Activated CD4-positive, alpha-beta T cell treated with anti-CD3 and anti-CD28 coated beads for 48 hours (primary cell): Measurements from ENCODE around the gene BRF1.
A peak's percentile ranks its signal among the peaks of the same experiment; 100 is the strongest.

Experiments
- DNase-seq: peaks from one replicate; pipeline ENCODE4 v3.0.0-alpha.2; 2020

The BRF1 gene

DNA sequence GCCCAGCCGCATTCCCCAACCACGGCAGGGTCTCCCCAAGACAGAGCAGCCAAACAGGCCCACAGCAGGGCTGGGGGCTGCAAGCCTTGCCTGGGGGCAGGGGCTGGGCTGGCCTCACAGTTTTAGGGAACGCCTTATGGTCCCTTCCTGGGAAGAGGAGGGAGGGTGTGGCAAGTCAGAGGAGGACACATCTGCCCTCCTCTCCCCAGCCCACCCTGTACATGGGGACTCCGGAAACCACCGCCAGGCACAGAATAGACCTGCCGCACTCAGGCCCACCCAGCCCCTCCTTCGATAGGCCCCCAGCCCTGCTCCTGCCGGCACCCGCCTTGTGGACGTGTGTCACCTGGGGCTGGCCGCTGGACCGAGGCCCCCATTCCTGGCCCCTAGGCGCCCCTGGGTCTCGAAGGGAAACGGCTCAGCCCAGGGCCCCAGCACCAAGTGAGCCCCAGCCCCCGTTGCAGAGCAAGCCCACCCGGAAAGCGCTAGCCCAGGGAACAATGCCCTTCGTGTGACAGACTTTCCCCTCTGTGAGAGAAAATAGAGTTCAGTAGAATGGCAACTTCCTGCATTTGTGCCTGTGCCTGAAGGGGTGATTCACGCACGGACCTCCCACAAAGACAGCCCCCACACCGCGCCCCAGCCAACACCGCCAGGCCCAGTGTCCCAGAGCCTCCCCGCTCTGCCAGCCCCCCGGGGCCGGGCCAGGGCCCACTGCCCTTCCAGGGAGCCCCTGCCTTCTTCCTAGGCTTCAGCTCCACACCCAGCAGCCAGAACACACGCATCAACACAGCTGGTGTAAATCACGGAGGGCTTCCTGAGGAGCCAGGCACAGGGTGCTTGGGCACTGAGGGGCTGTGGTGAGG lies 107.7 kb downstream of the BRF1 start:
- peak; percentile 50 for DNase-seq

DNA sequence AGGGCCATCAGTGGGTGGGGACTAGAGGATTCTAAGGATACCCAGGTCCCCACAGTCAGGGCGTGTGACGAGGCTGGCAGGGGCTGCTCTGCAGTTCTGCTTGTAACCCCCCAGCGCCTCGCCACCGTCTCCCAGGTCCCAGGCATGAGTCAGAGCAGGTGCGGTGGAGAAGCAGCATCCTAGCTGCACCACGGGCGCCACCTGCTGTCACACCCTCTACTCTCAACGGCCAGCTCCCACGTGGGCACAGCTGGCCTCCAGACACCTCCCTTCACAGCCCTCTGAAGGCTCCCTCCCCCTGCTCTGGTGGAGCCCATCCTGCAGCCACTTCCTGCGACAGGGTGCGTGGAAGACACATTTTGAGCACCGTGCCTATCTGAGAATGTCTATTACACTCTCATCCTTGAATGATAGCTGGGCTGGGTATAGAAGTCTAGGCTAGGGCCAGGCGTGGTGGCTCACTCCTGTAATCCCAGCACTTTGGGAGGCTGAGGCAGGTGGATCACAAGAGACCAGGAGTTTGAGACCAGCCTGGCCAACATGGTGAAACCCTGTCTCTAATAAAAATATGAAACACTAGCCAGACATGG lies 112.8 kb downstream of the BRF1 start:
- peak; percentile 48 for DNase-seq

DNA sequence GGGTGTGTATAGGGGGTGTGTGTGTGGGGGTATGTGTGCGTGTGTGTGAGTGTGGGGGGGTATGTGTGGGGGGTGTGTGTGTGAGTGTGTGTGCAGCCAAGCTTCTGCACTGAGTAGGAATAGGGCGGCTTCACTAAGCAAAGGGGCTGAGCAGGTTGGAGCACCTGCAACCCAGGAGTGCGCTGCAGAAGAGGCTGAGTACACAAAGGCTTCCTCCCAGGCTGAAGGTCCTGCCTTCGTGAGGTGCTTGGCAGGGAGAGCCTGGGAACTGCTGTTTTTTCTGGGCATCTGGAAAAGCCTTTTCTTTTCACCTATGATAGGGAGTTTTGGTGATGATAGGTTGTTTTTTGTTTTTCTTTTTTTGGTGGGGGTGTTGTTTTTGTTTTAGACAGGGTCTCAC lies 113.7 kb downstream of the BRF1 start:
- DNase-seq, result no peak

DNA sequence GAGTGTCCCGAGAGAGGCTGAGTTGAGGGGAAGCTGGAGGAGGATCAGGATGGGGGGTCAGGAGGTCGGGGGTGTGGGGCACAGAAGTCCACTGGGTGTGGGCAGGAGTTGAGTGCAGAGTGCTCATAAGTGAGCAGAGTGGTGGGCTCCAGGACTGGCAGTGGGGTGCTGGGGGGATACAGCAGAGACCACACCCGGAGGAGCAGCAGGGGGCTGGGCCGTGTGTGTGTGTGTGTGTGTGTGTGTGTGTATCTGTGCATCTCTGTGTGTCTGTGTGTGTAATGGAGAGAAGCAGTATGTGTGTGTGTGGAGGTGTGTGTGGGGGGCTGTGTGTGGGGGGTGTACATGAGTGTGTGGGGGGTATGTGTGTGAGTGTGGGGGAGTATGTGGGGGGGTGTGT lies 114.8 kb downstream of the BRF1 start:
- DNase-seq, result no peak

DNA sequence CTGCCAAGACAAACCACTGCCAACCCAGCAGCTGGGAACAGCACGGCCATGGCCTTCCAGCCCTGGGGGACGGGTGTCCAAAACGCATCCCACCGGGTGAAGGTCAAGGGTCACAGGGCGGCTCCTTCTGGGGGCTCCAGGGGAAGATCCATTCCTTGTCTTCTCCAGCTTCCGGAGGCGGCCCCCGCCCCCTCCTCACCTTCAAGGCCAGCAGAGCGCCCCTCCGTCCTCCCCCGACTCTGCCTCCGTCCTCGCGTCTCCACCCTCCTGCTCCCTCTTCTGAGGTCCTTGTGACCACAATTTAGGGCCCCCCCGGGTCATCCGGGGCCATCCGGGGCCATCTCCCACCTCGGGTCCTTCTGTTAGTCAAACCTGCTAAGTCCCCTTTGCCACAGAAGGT lies 115.8 kb downstream of the BRF1 start:
- no peak for DNase-seq

DNA sequence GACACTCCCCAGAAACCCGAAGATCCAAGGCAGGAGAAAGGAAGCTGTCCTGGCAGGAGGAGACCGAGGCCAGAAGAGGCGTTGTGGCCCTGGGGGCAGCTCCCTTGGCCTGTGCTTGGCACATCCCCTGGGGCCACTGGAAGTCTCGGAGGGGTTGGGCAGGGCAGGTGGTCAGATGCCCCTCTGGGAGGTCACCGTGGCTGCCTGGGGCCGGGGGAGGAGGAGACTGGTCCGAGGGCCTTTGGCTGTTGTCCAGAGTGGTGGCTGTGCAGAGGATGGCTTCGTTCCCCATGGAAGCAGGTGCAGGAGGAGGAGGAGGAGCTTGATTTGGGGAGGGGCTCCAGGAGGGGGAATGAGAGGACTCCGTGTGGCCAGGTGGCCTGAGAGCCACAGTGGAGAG lies 116.3 kb downstream of the BRF1 start:
- no peak for DNase-seq

DNA sequence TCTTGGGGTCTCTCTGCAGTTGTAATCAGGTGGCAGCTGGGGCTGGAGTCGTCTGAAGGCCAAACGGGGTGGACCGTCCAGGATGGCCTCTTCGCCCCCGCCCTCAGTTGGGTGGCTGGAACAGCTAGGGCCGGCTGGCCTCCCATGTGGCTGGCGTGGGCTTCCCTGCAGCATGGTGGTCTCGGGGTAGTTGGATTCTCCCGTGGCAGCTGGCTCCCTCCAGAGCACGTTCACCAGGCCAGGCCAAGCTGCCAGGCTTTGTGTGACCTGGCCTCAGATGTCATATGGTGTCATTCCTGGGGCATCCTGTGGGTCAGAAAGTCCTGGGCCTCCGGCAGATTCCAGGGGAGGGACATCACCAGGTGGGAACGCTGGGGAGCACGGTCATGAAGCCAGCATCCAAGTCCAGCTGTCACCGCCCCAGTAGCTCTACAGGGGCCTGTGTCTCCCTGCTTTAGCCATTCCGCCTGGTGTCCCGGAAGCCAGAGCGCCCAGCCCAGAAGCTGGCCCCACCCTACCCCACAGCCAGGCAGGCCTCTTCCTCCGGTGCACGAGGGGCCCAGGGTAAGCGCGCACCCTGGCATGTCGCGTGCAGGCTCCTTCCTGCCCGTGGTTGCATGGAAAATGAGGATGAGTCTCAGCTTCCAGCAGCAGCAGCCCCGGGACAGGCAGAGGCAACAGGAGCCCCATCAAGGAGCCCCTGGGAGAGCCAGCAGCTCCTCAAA lies 118.3 kb downstream of the BRF1 start:
- no peak for DNase-seq

DNA sequence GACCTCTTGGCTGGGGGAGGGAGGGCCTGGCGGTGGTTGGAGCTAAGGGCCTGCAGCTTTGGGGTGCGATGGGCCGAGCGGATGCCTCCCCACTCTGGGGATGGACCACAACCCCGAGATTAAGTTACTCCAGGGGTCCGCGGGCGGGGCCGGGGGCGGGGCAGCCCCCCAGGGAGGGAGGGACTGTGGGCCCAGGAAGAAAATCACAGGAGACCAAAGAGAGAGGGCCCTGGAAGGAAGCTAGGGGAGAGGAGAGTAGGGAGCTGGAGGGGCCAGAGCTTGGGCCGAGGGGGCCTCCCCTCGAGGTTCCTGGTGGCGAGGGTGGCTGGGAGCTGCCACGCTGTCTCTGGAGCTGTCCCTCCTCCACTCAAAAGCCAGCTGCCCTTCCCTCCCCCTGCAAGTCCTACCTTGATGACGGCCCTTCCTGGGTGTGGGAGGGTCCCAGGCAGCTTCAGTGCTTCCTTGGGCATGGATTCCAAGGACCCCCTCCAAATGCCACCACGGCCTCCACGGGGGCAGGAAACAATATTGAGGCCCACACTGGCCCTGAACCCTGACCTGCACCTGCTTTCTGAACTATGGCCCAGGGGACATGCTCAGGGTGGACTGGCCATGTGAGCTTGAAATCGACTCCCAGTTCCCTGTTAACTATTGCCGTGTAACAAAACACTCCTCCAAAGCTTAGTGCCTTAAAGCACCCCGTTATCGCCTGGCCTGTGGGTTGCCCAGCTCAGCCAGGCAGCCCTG lies 119.1 kb downstream of the BRF1 start:
- no peak for DNase-seq

DNA sequence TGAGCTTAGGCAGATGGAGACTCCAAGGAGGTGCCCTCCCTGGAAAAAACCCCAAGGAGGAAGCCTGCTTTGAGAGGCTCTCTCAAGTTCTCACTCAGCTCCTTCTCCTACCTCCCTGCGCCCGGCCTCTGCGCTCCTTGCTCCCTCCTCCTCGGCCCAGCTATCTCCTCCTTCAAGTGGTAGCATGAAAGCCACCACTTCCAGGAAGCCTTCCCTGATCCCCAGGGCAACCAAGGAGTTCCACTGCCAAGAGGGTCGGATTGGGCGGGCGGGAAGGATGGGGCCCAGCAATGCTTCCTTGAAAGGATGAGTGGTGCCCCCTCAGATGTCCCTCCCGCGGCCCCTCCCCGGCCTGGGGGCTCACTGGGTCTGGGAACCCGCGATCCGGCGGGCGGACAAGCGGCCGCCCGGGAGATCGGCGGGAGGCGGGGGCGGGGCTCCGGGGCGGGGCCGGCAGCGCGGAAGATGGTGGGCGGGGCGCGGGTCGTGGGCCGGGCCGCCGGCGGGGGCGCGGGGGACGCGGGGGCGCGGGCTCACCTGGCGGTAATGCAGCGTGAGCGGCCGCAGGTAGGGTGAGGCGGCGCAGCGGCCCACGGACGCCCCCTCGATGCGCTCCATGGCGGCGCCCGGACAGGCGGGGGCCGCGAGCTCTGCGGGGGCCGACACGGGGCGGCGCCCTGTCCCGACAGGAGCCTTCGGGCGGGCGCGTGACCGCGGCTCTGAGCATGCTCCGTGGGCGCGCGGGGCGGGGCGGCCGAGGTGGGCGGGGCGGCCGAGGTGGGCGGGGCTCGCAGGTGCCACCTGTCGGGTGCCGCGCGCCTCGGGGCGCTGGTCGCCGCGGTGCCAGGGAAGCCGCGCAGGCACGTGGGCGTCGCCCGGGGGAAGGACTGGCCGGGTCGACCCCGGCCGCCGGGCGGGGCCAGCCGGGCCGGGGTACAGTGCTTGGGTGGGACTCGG lies 119.9 kb downstream of the BRF1 start, which contains the start of gene NUDT14:
Gene NUDT14 (minus strand): TSS at position 721 of the 957 bp plus-strand sequence. CDS start 103 bp downstream, at position 618.
- DNase-seq, result peak; percentile 88

DNA sequence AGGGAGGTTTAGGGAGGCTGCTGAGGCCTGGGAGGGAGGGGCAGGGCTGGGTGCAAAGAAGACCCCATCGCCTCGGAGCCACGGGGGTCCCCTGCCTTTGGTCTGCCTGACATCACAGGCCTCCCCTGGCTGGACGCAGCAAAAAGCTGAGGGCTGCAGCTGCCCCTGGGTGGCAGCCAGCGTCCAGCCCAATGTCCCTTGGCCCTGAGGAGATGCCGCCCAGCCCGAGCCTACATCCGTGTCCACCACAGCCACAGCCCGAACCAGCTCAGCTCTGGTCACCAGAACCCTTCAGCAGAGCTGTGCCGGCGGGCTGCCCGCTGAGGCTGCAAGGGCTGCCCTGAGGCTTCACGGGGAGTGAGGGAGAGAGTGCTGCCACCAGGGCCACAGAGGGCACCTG lies 121.6 kb downstream of the BRF1 start:
- no peak for DNase-seq

DNA sequence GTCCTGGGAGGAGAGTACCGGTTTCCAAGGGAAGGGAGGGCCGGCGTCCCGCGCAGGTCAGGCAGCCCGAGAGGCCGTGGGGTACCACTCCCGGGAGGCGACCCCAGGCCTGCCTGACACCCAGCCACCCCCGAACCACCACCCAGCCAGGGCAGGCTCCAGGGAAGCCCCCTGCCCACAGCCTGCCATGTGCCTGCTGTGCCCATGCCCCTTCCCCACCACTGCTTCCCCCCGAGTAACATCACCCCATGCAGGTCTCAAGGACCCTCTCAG lies 122.0 kb downstream of the BRF1 start:
- no peak for DNase-seq

DNA sequence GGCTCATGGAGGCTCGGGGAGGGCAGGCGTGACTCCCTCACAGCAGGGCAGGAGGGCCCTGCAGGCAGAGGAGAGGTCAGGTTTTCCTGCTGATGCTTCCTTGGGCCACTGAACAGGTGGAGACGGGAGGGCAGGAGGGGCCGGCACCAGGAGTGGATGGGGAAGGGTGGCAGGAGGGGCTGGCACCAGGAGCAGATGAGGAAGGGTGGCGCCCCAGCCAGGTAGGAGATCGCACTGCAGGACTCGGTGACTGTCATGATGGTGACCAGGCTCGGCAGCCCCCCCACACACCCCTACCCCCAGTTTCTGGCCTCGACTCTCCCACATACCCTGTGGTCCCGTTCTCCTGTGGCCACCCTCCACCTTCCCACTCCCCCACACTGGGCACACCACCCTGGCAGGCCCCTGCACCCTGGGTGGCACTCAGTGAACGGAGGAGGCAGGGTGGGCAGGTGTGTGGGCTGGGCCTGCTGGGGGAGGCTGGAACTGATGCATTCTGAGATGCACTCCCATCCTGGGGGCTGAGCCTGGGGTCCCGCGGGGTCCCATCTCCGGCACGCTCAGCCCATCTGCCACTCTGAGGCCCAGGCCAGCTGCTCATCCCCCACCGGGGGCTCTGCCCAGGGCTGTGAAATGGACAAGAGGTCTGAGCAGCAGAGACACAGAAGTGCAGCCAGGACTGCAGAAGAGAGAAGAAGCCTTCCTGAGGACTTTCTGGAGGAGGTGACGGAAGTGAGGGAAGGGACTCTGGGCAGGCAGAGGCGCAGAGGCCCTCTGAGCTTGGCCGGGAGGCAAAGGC lies 122.5 kb downstream of the BRF1 start:
- no peak for DNase-seq

DNA sequence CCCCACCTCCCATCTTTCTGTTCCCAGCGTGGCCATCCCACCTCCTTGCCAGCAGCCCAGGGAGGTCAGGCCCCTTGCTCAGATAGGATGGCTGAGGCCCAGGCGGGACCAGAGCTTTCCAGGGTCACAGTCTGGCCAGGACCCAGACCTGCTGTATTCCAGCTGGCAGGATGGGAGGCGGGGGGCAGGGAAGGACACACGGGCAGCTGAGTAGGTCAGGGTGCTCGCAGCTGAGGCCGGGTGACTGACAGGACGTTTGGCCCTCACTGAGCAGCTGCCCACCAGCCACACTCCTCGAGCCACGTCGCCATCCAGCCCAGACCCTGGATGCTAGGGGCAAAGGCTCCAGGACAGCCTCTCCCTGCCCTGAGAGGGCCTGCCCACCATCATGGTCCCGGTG lies 123.7 kb downstream of the BRF1 start:
- no peak for DNase-seq

DNA sequence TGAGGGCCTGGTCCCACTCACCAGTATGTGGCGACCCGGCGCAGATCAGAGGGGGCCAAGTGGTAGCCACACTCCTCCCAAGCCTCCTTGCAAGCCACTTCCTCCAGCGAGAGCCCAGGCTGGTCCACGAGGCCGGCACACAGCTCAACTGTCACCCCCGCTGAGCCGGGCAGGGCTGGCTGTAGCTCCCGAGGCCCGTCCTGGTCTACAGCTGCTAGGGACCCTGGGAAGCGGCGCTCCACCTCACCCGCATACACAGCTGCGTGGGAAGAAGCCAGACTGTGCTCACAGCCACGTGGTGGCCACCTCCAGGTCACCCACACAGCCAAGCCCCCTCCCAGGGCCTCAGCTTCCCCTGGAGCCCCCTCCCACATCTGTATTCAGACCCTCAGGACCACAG lies 124.3 kb downstream of the BRF1 start:
- DNase-seq, result no peak

DNA sequence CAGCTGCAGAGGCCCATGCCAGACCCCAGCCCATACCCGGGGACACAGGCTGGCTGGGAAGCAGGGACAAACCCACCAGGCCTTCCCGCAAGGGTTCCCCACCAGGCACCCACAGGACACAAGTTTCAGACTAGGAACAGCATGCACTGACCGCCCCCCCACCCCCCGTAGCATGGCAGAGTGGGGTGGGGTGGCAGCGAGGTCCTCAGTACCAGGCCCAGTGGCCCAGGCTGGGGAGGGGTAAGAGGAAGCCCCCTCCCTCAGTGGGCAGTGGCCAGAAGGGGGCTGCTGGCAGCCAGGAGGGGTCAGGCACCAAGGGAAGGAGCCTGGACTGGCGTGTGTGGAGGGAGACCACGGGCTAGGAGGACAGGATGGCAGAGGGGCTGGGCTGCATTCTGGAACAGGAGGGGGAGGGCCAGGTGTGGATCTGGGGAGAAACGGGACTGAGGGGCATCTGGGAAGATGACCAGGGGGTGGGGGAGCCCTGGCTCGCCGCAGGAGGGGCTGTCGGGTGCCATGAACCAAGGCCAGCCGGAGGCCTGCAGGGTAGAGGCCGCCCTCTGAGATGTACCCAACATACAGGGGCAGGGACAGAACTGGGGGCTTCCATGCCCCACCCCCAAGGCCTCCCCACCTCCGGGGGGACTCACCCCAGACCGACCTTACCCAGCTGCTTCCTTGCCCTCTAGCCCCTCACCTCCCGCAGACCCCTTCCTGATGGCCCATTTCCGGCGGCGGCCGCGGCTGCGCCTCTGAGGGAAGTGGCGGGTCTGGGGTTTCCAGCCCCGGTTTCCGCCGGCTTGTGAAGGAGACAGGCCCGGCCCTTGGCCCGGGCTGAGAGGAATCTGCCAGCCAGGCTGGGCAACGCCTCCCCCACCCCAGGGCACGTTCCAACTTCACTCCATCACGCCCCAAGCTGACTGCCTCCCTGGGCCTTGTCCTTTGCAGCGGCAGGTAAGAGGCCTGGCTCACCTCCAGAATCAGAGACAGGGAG lies 126.6 kb downstream of the BRF1 start:
- DNase-seq, result peak; percentile 43

DNA sequence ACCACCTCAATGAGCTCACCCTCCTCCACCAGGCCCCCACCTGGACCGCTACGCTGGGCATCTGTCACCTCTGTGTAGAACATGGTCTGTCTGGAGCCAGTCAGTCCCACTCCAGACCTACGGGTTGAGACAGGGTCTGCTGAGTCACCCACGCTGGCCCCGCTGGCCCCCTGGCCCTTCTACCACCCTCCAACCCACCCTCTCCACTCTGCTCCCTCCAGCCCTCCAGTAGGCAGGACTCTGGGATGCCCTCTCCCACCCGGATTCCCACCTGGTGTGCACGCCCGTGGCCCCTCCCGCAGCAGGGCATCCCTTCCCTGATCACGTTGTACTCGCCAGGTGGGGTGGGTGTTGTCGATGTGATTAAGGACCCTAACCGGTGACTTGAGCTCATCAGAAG lies 127.7 kb downstream of the BRF1 start:
- no peak for DNase-seq

DNA sequence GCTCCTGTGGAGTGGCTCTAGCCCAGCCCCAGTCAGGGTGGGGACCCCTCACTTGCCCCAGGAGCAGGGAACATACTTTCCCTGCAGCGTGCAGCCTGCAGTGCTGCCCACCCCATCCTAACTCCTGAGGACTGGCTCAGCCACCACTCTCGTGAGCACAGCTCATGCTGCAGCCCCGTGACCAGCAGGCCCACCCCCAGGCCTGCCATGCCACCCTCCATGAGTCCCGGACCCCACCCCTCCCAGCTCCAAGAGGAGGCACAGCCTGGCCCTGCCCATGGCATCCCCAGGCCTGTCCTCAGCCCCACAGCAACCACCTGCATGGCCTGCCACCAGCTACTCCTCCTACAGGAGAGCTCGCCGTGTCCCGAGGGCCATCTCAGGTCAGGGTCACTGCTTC lies 128.3 kb downstream of the BRF1 start:
- no peak for DNase-seq

DNA sequence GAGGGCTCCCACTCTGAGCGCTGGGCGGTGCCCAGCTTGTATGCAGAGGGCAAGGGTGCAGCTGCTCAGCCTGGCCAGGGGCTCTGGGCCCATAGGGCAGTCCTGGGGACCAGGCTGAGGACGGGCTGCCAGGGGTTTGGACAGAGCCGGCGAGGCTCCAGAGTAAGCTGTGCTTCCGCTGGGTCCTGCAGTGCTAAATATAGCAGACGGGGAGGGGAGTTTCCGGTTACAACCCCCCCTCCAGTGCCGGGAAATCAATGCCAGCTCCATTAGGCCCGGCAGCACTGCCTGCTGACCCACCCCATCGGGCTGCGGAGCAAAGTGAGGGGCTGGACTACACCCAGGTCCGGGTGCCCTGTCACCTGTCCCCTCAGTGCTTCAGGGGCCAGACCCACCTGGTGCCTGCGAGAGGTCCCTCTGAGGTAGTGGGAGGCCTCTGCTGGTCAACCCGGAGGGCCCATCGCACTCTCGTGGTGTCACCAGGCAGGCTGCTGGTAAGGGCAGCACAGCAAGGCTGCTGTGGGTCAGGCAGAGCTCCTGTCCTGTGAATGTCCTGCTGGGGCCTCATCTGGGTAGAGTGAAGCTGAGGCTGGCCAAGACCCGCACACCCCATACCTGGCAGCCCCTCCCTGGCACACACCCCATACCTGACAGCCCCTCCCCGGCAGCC lies 129.7 kb downstream of the BRF1 start:
- DNase-seq, result no peak
